ENCODE measurements around the gene SMARCD3. TPM values are rescaled to one million over a fixed set of nuclear protein-coding genes. Genes with fewer than 3 reads are reported as not detected.

SMARCD3 gene
- total and polyA plus RNA-seq, 2 of the 4 experiments (the other 2 are of a cell fraction) = 37.5 to 48.5 TPM

DNA sequence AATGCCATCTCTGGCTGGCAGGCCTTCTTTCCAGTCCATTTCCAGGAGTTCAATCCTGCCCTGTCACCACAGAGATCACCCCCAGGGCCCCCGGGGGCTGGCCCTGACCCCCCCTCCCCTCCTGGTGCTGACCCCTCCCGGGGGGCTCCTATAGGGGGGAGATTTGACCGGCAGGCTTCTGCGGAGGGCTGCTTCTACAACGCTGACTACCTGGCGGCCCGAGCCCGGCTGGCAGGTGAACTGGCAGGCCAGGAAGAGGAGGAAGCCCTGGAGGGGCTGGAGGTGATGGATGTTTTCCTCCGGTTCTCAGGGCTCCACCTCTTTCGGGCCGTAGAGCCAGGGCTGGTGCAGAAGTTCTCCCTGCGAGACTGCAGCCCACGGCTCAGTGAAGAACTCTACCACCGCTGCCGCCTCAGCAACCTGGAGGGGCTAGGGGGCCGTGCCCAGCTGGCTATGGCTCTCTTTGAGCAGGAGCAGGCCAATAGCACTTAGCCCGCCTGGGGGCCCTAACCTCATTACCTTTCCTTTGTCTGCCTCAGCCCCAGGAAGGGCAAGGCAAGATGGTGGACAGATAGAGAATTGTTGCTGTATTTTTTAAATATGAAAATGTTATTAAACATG is 10.2 kb downstream of the SMARCD3 start:
- Histone ChIP-seq H3K4ac (ENCODE audit: low read depth, low read length) (no peak overlapping the region), H2BK15ac (ENCODE audit: low read depth, low read length) (no peak overlapping the region), H3K9ac (ENCODE audit: low read depth, low read length) (no peak overlapping the region), H4K8ac (ENCODE audit: low read depth in 2 of 2, low read length in 2 of 2) (no peak overlapping the region), H2AK9ac (replicated peaks; ENCODE audit: low read depth, low read length, poor library complexity) (no peak overlapping the region), H3K36me3 (ENCODE audit: control insufficient read depth, insufficient read depth, low read length) (peaks cover 80% of the 10 kb centered on the region), H4K91ac (ENCODE audit: insufficient read depth, low read depth, low read length) (no peak overlapping the region), H3K4me1 (ENCODE audit: control insufficient read depth, insufficient read depth, low read length) (peaks cover 9% of the 10 kb centered on the region), H2BK120ac (ENCODE audit: low read depth, low read length) (no peak overlapping the region), H3K56ac (ENCODE audit: extremely low read depth, insufficient read depth, low read length) (no peak overlapping the region), H3K9me3 (ENCODE audit: control insufficient read depth, insufficient read depth, low read length) (no peaks in the 10 kb centered on the region), H4K5ac (ENCODE audit: low read depth, low read length) (no peak overlapping the region), H2AK5ac (ENCODE audit: low read depth, low read length) (no peak overlapping the region), H3K27ac (ENCODE audit: insufficient read depth, low read length) (no peak overlapping the region), H3K4me2 (ENCODE audit: low read depth, low read length) (no peak overlapping the region), H3K9me1 (ENCODE audit: insufficient read depth, low read length) (0 out of 2 replicates have a peak, but pooled peaks cover 4% of the 10 kb centered on the region), H2AFZ (replicated peaks; ENCODE audit: low read length, poor library complexity) (no peak overlapping the region), H3K18ac (ENCODE audit: low read depth, low read length) (no peak overlapping the region), H3K14ac (replicated peaks; ENCODE audit: low read depth, low read length) (no peak overlapping the region), H2BK20ac (ENCODE audit: low read depth, low read length) (no peak overlapping the region), H3K23ac (ENCODE audit: low read depth, low read length) (no peak overlapping the region), H3K4me3 (ENCODE audit: insufficient read depth, low read depth, low read length) (no peak overlapping the region), H2BK5ac (ENCODE audit: low read depth, low read length, poor library complexity, severe bottlenecking) (no peak overlapping the region), H3K27me3 (ENCODE audit: control insufficient read depth, insufficient read depth, low read length) (no peaks in the 10 kb centered on the region), H3K79me1 (ENCODE audit: low read depth in 1 of 2, low read length in 2 of 2) (peaks cover 3 to 91% of the 10 kb centered on the region in 2 experiments; a peak in 3 of 4 replicates), H4K20me1 (ENCODE audit: insufficient read depth, low read length) (peaks cover 82% of the 10 kb centered on the region)
- POLR2A ChIA-PET (ENCODE audit: unreplicated experiment) = no interaction called here
- WGBS, 2 experiments (ENCODE audit: extremely low coverage in 2 of 2, insufficient read length in 1 of 2) = 80% methylated on average over 1 of the region's 17 CpGs; no CpG with 5 or more reads in 1 of the 2 experiments
- dilution Hi-C loops (cut with HindIII; ENCODE audit: low sequenced_read_pairs, unreplicated experiment) (no loop called here), in situ Hi-C loops (cut with MboI; ENCODE audit: low sequenced_read_pairs) (no loop called here), intact Hi-C loops (cut with micrococcal nuclease) (no loop called here)
- BruUV-seq (replicated peaks) = no TSS peak
- CTCF ChIA-PET = no interaction called here
- ATAC-seq (ENCODE audit: low read depth) (no peak), DNase-seq (no peak)
- TF ChIP-seq RFX5 (IDR thresholded peaks at IDR 0.05; ENCODE audit: low read depth, low read length) (no peak), POLR2A (IDR thresholded peaks at IDR 0.05; ENCODE audit: low read depth, low read length) (no peak), MAZ (IDR thresholded peaks at IDR 0.05; ENCODE audit: borderline replicate concordance, low read depth, low read length) (no peak), NFE2L2 (IDR thresholded peaks at IDR 0.05; ENCODE audit: low read depth, low read length) (no peak), RAD21 (IDR thresholded peaks at IDR 0.05; ENCODE audit: low read length) (no peak), BHLHE40 (IDR thresholded peaks at IDR 0.05; ENCODE audit: low read depth, low read length) (no peak), FOS (IDR thresholded peaks at IDR 0.05; ENCODE audit: low read depth, low read length) (no peak), RCOR1 (IDR thresholded peaks at IDR 0.05; ENCODE audit: insufficient replicate concordance, low read length) (no peak), SMC3 (IDR thresholded peaks at IDR 0.05; ENCODE audit: low read depth, low read length) (no peak)
- TF ChIP-seq, protein P1, sequence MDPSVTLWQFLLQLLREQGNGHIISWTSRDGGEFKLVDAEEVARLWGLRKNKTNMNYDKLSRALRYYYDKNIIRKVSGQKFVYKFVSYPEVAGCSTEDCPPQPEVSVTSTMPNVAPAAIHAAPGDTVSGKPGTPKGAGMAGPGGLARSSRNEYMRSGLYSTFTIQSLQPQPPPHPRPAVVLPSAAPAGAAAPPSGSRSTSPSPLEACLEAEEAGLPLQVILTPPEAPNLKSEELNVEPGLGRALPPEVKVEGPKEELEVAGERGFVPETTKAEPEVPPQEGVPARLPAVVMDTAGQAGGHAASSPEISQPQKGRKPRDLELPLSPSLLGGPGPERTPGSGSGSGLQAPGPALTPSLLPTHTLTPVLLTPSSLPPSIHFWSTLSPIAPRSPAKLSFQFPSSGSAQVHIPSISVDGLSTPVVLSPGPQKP (IDR thresholded peaks at IDR 0.05; ENCODE audit: borderline replicate concordance, low read depth, low read length) = no peak
- TF ChIP-seq, protein P2, sequence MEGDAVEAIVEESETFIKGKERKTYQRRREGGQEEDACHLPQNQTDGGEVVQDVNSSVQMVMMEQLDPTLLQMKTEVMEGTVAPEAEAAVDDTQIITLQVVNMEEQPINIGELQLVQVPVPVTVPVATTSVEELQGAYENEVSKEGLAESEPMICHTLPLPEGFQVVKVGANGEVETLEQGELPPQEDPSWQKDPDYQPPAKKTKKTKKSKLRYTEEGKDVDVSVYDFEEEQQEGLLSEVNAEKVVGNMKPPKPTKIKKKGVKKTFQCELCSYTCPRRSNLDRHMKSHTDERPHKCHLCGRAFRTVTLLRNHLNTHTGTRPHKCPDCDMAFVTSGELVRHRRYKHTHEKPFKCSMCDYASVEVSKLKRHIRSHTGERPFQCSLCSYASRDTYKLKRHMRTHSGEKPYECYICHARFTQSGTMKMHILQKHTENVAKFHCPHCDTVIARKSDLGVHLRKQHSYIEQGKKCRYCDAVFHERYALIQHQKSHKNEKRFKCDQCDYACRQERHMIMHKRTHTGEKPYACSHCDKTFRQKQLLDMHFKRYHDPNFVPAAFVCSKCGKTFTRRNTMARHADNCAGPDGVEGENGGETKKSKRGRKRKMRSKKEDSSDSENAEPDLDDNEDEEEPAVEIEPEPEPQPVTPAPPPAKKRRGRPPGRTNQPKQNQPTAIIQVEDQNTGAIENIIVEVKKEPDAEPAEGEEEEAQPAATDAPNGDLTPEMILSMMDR (conservative IDR thresholded peaks at IDR 0.05; ENCODE audit: low read depth, low read length) = no peak
- TF ChIP-seq, protein P3, sequence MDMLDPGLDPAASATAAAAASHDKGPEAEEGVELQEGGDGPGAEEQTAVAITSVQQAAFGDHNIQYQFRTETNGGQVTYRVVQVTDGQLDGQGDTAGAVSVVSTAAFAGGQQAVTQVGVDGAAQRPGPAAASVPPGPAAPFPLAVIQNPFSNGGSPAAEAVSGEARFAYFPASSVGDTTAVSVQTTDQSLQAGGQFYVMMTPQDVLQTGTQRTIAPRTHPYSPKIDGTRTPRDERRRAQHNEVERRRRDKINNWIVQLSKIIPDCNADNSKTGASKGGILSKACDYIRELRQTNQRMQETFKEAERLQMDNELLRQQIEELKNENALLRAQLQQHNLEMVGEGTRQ (IDR thresholded peaks at IDR 0.05; ENCODE audit: low read depth, low read length) = no peak
